GM12878 (cell line): ENCODE results near the gene RAC2. TPM values are rescaled to one million over a fixed set of nuclear protein-coding genes. Genes with fewer than 3 reads are reported as not detected.

Experiments
- ATAC-seq: fragments of 200-7000 bp; cut with Tn5 transposase; 3 replicates; pipeline ENCODE4 v1.9.1; 2020; ENCODE audit warnings: mild to moderate bottlenecking, moderate library complexity
- BruUV-seq: library from RNA; stranded (reverse); fragments of 400-500 nt; replicated peaks from 2 replicates; lab custom pipeline; 2021; lab: Mats Ljungman, UMichigan
- CTCF ChIA-PET: fragments of 300-600 bp; sonication (Branson Sonifier 250); formaldehyde crosslinking; extraction: SDS; loops from one replicate; lab custom pipeline; 2021; ENCODE audit warnings: inconsistent platforms; lab: Yijun Ruan, JAX
- POLR2A ChIA-PET: fragments of 350-600 bp; formaldehyde crosslinking; extraction: SDS; loops from one replicate; lab custom pipeline; 2021; ENCODE audit warnings: inconsistent platforms; lab: Charles Lee
- RAD21 ChIA-PET: fragments of 300-600 bp; sonication (Branson Sonifier 250); formaldehyde crosslinking; loops from one replicate; lab custom pipeline; 2023; ENCODE audit warnings: antibody characterized with exemption; ENCODE audit not compliant: unreplicated experiment; lab: Charles Lee
- SMC1A ChIA-PET: fragments of 300-600 bp; sonication (Branson Sonifier 250); formaldehyde crosslinking; loops from one replicate; lab custom pipeline; 2023; ENCODE audit not compliant: unreplicated experiment, uncharacterized antibody; lab: Charles Lee
- DNase-seq: peaks from one replicate; pipeline ENCODE4 v3.0.0-alpha.2; 2011; ENCODE audit warnings: low read depth, low spot score
- FAIRE-seq: peaks from 3 replicates; lab custom pipeline; 2011; peaks lifted over from hg19 to GRCh38; lab: Jason Lieb, UNC
- H2AFZ ChIP-seq: 2 replicates; pipeline ENCODE4 v1.6.0; 2011; ENCODE audit warnings: low read depth, low read length, control low read depth; ENCODE audit not compliant: control insufficient read depth
- H3K27ac ChIP-seq: 2 replicates; pipeline ENCODE4 v1.5.1; 2011; ENCODE audit warnings: control low read depth; ENCODE audit not compliant: control insufficient read depth, insufficient read depth
- H3K27me3 ChIP-seq, 2 experiments: replicated peaks in 1 of 2; 2 replicates each; pipeline versions ENCODE4 v1.6.0 to v1.6.1; 2011; ENCODE audit warnings: low read length in 1 of 2; ENCODE audit not compliant: control insufficient read depth in 2 of 2, insufficient read depth in 2 of 2
- H3K36me3 ChIP-seq, 2 experiments: 2 replicates each; pipeline ENCODE4 v1.5.1; 2011; ENCODE audit warnings: low read length in 1 of 2; ENCODE audit not compliant: control insufficient read depth in 2 of 2, insufficient read depth in 2 of 2
- H3K4me1 ChIP-seq: 2 replicates; pipeline ENCODE4 v1.6.1; 2011; ENCODE audit warnings: mild to moderate bottlenecking, low read length, moderate library complexity, mixed read lengths; ENCODE audit not compliant: control insufficient read depth, insufficient read depth
- H3K4me2 ChIP-seq: 2 replicates; pipeline ENCODE4 v1.6.0; 2011; ENCODE audit warnings: control low read depth; ENCODE audit not compliant: control insufficient read depth, insufficient read depth
- H3K4me3 ChIP-seq: fragments of 200-600 bp; sonication (generic); 2 replicates; pipeline ENCODE4 v1.5.1; 2016
- H3K79me2 ChIP-seq: 2 replicates; pipeline ENCODE4 v1.6.0; 2011; ENCODE audit warnings: low read length; ENCODE audit not compliant: control insufficient read depth, insufficient read depth
- H3K9ac ChIP-seq: 2 replicates; pipeline ENCODE4 v1.8.0; 2011; ENCODE audit warnings: low read length, control low read depth, mixed read lengths; ENCODE audit not compliant: control insufficient read depth, insufficient read depth
- H3K9me3 ChIP-seq: replicated peaks from 3 replicates; pipeline ENCODE4 v1.5.1; 2011; ENCODE audit warnings: mild to moderate bottlenecking, low read length; ENCODE audit not compliant: control insufficient read depth, insufficient read depth
- H4K20me1 ChIP-seq: 2 replicates; pipeline ENCODE4 v1.6.0; 2011; ENCODE audit not compliant: control insufficient read depth, insufficient read depth
- CBX3 ChIP-seq: fragments of 200-600 bp; sonication (generic); IDR thresholded peaks from 2 replicates; pipeline ENCODE4 v1.6.1; 2016; ENCODE audit warnings: low read depth, borderline replicate concordance
- GABPA ChIP-seq: IDR thresholded peaks from 2 replicates; pipeline ENCODE4 v1.6.1; 2014; ENCODE audit warnings: antibody characterized with exemption, low read depth, mild to moderate bottlenecking, inconsistent platforms
- IKZF1 ChIP-seq: fragments of 450-650 bp; conservative IDR thresholded peaks from 2 replicates; pipeline ENCODE4 v1.6.1; 2017; ENCODE audit warnings: antibody characterized with exemption, mild to moderate bottlenecking
- IKZF2 ChIP-seq, 2 experiments: fragments of 450-650 bp; IDR thresholded peaks; 2 replicates each; pipeline ENCODE4 v1.6.1; 2017; ENCODE audit warnings: mild to moderate bottlenecking in 2 of 2, moderate library complexity in 2 of 2
- MEF2B ChIP-seq: fragments of 450-650 bp; IDR thresholded peaks from 2 replicates; pipeline ENCODE4 v1.6.1; 2018; ENCODE audit warnings: mild to moderate bottlenecking, moderate library complexity; ENCODE audit not compliant: partially characterized antibody, poor library complexity, severe bottlenecking
- MXI1 ChIP-seq: fragments of 150-350 bp; IDR thresholded peaks from 2 replicates; pipeline ENCODE4 v1.6.1; 2011; ENCODE audit warnings: low read depth, mild to moderate bottlenecking, inconsistent platforms, low read length, improper control_type of control experiment
- NBN ChIP-seq: fragments of 450-650 bp; IDR thresholded peaks from 2 replicates; pipeline ENCODE4 v1.6.1; 2016
- RAD21 ChIP-seq: IDR thresholded peaks from 2 replicates; pipeline ENCODE4 v1.6.1; 2011; ENCODE audit warnings: mild to moderate bottlenecking, low read depth, low read length, moderate library complexity; ENCODE audit not compliant: insufficient read depth
- RAD51 ChIP-seq: fragments of 450-650 bp; IDR thresholded peaks from 2 replicates; pipeline ENCODE4 v1.6.1; 2016; ENCODE audit warnings: moderate library complexity, mild to moderate bottlenecking, inconsistent platforms
- SMARCA5 ChIP-seq: fragments of 450-650 bp; IDR thresholded peaks from 2 replicates; pipeline ENCODE4 v1.6.1; 2017; ENCODE audit warnings: mild to moderate bottlenecking
- STAT1 ChIP-seq: fragments of 450-650 bp; conservative IDR thresholded peaks from 2 replicates; pipeline ENCODE4 v1.6.1; 2014; ENCODE audit warnings: antibody characterized with exemption, mild to moderate bottlenecking
- WGBS: methylation state at CpG from one replicate; pipeline ENCODE4 v1.1.6; 2016; ENCODE audit warnings: low lambda C conversion rate; ENCODE audit not compliant: insufficient replicate concordance, insufficient coverage; ENCODE audit errors: missing lambda C conversion rate; 5-methylcytosine and 5-hydroxymethylcytosine counted together
- in situ Hi-C: fragments of 300-500 bp; cut with MboI; formaldehyde crosslinking; loops from 9 replicates; pipeline ENCODE4 v1.14.3; 2018; ENCODE audit warnings: mixed read lengths
- intact Hi-C: fragments of 100-400 bp; cut with micrococcal nuclease; formaldehyde crosslinking; loops from one replicate; pipeline ENCODE4 v1.14.2; 2022; ENCODE audit not compliant: unreplicated experiment
- polyA plus RNA-seq, 11 experiments: library from polyadenylated mRNA; depleted of rRNA in 4 of 11; unstranded in 6 of 11; stranded (reverse) in 5 of 11; fragments of >200 nt; fragmentation: Nextera tagmentation in 4 of 11; fragmentation: Illumina TruSeq in 1 of 11; extraction: Ambion mirVana in 4 of 11; extraction: Trizol in 1 of 11; gene quantifications; 1 replicate in 1 of 11; 2 replicates in 10 of 11; pipeline versions ENCODE4 v1.2.1 to v1.2.3, GENCODE V29; 2011 to 2016; ENCODE audit warnings: inconsistent platforms in 2 of 11, missing spikeins in 2 of 11, low read depth in 1 of 11
- total RNA-seq, 4 experiments: library from RNA; depleted of rRNA in 3 of 4; stranded (reverse); fragments of >200 nt in 3 of 4; fragmentation: Illumina TruSeq in 1 of 4; extraction: Trizol in 1 of 4; gene quantifications; 2 replicates each; pipeline versions ENCODE4 v1.2.1 to v1.2.3, GENCODE V29; 2013 to 2021
- TF ChIP-seq, protein P1 (sequence below): fragments of 450-650 bp; formaldehyde crosslinking; IDR thresholded peaks from 2 replicates; pipeline ENCODE4 v1.4.0; 2020; ENCODE audit warnings: mild to moderate bottlenecking, moderate library complexity
- TF ChIP-seq, protein P2 (sequence below): IDR thresholded peaks from 2 replicates; pipeline ENCODE4 v1.6.1; 2012; ENCODE audit warnings: low read depth, low read length, improper control_type of control experiment
- TF ChIP-seq, protein P3 (sequence below): fragments of 450-650 bp; IDR thresholded peaks from 2 replicates; pipeline ENCODE4 v1.6.1; 2017; ENCODE audit warnings: mild to moderate bottlenecking, low read depth, inconsistent platforms; ENCODE audit not compliant: poor library complexity, severe bottlenecking
- TF ChIP-seq, protein P4 (sequence below), 3 experiments: IDR thresholded peaks in 2 of 3; conservative IDR thresholded peaks in 1 of 3; 2 replicates each; pipeline ENCODE4 v1.5.1; 2011; ENCODE audit warnings: low read depth in 3 of 3, low read length in 3 of 3, mild to moderate bottlenecking in 3 of 3, control low read depth in 2 of 3, moderate library complexity in 2 of 3, inconsistent platforms in 1 of 3, mixed read lengths in 1 of 3; ENCODE audit not compliant: control insufficient read depth in 2 of 3, insufficient read depth in 1 of 3; ENCODE audit errors: extremely low read depth in 1 of 3

Gene RAC2
- total and polyA plus RNA-seq, 10 of the 15 experiments (the other 5 are each of a cell fraction or from before 2014, with no cell fraction given): 102 to 386 (median 304) TPM

DNA sequence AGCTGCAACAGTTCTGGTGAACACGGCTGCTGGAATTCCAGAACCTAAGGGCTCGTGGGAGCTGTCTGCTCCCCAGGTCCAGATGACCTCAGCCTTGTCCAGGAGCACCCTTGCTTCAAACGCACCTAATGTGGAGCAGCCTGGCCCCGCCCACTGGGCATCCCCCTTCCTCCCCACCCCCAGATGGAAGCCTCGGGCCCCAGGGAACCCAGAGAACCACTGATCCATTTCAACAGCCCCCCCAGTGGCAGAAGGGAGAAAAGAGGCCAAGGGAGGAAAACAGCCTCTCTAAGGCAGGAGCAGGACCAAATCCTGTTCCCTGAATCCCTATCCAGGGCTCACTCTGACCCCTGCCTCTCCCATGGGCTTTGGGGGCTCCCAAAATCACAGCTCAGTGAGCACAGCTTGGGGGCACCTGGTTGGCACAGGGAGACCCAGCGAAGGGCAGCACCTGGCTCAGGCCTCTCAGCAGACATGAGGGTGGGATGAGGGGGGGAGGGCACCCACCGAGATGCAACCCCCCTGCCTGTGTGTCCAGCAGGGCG is 39.4 kb upstream of the RAC2 start:
- Histone ChIP-seq H3K4me2 (peak overlapping the region; percentile 100), H3K4me3 (peak overlapping the region; percentile 69), H4K20me1 (no peaks in the 10 kb centered on the region), H3K36me3 (no peaks in the 10 kb centered on the region), H3K4me1 (peaks cover 30% of the 10 kb centered on the region), H3K27ac (peak overlapping the region; percentile 93), H3K79me2 (peaks cover 18% of the 10 kb centered on the region), H3K27me3 (no peaks in the 10 kb centered on the region), H2AFZ (peak overlapping the region; percentile 42), H3K9ac (peak overlapping the region; percentile 72), H3K9me3 (no peaks in the 10 kb centered on the region)
- RAD21 ChIA-PET: interaction anchor here (1.2 to 3.6 kb wide), 9 partner anchors 11 to 84 kb away, joined by 3 to 17 read pairs (median 9); no protein-coding TSS in a partner anchor
- POLR2A ChIA-PET: interaction anchor here (0.9 to 3.0 kb wide), 9 partner anchors 9 to 82 kb away, joined by 3 to 12 read pairs (median 4); no protein-coding TSS in a partner anchor
- no TSS peak for BruUV-seq
- FAIRE-seq (no peak), DNase-seq (no peak), ATAC-seq (peak; percentile 46)
- CTCF ChIA-PET: interaction anchor here (0.8 to 11.1 kb wide), 12 partner anchors 13 to 203 kb away, joined by 3 to 124 read pairs (median 4); partner anchors contain the start of gene MFNG
- WGBS: 1% methylated on average over 8 of the region's 8 CpGs
- intact Hi-C loops (no loop called here), in situ Hi-C loops (no loop called here)
- SMC1A ChIA-PET: interaction anchor here (1.1 to 4.5 kb wide), 9 partner anchors 9 to 83 kb away, joined by 3 to 24 read pairs (median 5); no protein-coding TSS in a partner anchor
- no peak for TF ChIP-seq CBX3
- TF ChIP-seq, protein P1, sequence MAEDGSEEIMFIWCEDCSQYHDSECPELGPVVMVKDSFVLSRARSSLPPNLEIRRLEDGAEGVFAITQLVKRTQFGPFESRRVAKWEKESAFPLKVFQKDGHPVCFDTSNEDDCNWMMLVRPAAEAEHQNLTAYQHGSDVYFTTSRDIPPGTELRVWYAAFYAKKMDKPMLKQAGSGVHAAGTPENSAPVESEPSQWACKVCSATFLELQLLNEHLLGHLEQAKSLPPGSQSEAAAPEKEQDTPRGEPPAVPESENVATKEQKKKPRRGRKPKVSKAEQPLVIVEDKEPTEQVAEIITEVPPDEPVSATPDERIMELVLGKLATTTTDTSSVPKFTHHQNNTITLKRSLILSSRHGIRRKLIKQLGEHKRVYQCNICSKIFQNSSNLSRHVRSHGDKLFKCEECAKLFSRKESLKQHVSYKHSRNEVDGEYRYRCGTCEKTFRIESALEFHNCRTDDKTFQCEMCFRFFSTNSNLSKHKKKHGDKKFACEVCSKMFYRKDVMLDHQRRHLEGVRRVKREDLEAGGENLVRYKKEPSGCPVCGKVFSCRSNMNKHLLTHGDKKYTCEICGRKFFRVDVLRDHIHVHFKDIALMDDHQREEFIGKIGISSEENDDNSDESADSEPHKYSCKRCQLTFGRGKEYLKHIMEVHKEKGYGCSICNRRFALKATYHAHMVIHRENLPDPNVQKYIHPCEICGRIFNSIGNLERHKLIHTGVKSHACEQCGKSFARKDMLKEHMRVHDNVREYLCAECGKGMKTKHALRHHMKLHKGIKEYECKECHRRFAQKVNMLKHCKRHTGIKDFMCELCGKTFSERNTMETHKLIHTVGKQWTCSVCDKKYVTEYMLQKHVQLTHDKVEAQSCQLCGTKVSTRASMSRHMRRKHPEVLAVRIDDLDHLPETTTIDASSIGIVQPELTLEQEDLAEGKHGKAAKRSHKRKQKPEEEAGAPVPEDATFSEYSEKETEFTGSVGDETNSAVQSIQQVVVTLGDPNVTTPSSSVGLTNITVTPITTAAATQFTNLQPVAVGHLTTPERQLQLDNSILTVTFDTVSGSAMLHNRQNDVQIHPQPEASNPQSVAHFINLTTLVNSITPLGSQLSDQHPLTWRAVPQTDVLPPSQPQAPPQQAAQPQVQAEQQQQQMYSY (CRISPR knock-in tag): no peak
- peak; percentile 38; the same call in 1 of the 2 replicates for TF ChIP-seq IKZF1
- TF ChIP-seq RAD21: peak; percentile 31; the same call in 1 of the 2 replicates
- peak; percentile 62 for TF ChIP-seq MEF2B
- no peak for TF ChIP-seq GABPA
- 0 out of 2 replicates have a peak, but pooled peaks have one; percentile 26 for TF ChIP-seq MXI1
- TF ChIP-seq IKZF2 (IDR thresholded peaks at IDR 0.05): peak; percentile 20 to 40; a peak in 1 of 4 replicates
- 0 out of 2 replicates have a peak, but pooled peaks have one; percentile 34 for TF ChIP-seq NBN
- TF ChIP-seq, protein P2, sequence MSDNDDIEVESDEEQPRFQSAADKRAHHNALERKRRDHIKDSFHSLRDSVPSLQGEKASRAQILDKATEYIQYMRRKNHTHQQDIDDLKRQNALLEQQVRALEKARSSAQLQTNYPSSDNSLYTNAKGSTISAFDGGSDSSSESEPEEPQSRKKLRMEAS: 0 out of 2 replicates have a peak, but pooled peaks have one; percentile 13
- no peak for TF ChIP-seq RAD51
- TF ChIP-seq, protein P3, sequence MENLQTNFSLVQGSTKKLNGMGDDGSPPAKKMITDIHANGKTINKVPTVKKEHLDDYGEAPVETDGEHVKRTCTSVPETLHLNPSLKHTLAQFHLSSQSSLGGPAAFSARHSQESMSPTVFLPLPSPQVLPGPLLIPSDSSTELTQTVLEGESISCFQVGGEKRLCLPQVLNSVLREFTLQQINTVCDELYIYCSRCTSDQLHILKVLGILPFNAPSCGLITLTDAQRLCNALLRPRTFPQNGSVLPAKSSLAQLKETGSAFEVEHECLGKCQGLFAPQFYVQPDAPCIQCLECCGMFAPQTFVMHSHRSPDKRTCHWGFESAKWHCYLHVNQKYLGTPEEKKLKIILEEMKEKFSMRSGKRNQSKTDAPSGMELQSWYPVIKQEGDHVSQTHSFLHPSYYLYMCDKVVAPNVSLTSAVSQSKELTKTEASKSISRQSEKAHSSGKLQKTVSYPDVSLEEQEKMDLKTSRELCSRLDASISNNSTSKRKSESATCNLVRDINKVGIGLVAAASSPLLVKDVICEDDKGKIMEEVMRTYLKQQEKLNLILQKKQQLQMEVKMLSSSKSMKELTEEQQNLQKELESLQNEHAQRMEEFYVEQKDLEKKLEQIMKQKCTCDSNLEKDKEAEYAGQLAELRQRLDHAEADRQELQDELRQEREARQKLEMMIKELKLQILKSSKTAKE: peak; percentile 28
- 0 out of 2 replicates have a peak, but pooled peaks have one; percentile 48 for TF ChIP-seq STAT1
- peak; percentile 65; the same call in 1 of the 2 replicates for TF ChIP-seq SMARCA5
- TF ChIP-seq, protein P4, sequence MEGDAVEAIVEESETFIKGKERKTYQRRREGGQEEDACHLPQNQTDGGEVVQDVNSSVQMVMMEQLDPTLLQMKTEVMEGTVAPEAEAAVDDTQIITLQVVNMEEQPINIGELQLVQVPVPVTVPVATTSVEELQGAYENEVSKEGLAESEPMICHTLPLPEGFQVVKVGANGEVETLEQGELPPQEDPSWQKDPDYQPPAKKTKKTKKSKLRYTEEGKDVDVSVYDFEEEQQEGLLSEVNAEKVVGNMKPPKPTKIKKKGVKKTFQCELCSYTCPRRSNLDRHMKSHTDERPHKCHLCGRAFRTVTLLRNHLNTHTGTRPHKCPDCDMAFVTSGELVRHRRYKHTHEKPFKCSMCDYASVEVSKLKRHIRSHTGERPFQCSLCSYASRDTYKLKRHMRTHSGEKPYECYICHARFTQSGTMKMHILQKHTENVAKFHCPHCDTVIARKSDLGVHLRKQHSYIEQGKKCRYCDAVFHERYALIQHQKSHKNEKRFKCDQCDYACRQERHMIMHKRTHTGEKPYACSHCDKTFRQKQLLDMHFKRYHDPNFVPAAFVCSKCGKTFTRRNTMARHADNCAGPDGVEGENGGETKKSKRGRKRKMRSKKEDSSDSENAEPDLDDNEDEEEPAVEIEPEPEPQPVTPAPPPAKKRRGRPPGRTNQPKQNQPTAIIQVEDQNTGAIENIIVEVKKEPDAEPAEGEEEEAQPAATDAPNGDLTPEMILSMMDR (IDR thresholded peaks at IDR 0.05 in 2 of 3, conservative IDR thresholded peaks at IDR 0.05 in 1 of 3; ENCODE audit: control insufficient read depth in 2 of 3, extremely low read depth in 1 of 3, insufficient read depth in 1 of 3, low read depth in 3 of 3, low read length in 3 of 3): peak; percentile 43 to 55 (median 46)
